ENCODE results near the gene TRABD2B. TPM values are rescaled to one million over a fixed set of nuclear protein-coding genes. Genes with fewer than 3 reads are reported as not detected.

Gene TRABD2B
- total and polyA plus RNA-seq, 2 of the 13 experiments (the other 11 are each of a cell fraction or from before 2014, with no cell fraction given), result 0.04 TPM; not detected in 1

DNA sequence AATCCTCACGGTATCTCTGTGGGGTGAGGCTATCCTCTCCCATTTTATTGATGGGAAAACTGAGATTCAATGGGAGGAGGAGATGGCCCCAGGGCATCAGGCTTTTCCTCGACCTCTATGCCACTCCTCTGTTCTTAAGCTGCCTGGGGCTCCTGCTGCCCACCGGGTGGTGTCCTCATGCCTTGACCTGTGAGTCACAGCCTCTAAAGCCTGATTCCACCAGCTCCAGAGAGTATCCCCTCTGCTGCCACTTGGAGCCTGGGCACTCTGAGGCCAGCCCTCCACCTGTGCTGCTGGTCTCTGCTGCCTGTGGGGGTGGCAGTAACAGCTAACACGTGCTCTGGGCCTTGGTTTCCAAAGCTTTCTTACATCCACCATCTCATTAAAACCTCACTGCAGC lies 241.2 kb downstream of the TRABD2B start:
- H3K4me1 ChIP-seq (ENCODE audit: insufficient read depth, low read length), result no peaks in the 10 kb centered on the region
- H3K9me3 ChIP-seq (ENCODE audit: low read length), result no peaks in the 10 kb centered on the region
- H3K27ac ChIP-seq (ENCODE audit: extremely low read length, insufficient read depth, low read length), result no peak overlapping the region
- H3K4me2 ChIP-seq (ENCODE audit: low read depth, low read length), result no peak overlapping the region
- TF ChIP-seq, protein P1, sequence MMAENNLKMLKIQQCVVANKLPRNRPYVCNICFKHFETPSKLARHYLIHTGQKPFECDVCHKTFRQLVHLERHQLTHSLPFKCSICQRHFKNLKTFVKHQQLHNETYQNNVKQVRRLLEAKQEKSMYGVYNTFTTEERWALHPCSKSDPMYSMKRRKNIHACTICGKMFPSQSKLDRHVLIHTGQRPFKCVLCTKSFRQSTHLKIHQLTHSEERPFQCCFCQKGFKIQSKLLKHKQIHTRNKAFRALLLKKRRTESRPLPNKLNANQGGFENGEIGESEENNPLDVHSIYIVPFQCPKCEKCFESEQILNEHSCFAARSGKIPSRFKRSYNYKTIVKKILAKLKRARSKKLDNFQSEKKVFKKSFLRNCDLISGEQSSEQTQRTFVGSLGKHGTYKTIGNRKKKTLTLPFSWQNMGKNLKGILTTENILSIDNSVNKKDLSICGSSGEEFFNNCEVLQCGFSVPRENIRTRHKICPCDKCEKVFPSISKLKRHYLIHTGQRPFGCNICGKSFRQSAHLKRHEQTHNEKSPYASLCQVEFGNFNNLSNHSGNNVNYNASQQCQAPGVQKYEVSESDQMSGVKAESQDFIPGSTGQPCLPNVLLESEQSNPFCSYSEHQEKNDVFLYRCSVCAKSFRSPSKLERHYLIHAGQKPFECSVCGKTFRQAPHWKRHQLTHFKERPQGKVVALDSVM (CRISPR knock-in tag; IDR thresholded peaks at IDR 0.05), result no peak
- TF ChIP-seq ZNF629 (CRISPR knock-in tag; conservative IDR thresholded peaks at IDR 0.05) (peak; percentile 25; the same call in 1 of the 2 replicates), HNRNPUL1 (IDR thresholded peaks at IDR 0.05; ENCODE audit: low read depth, low read length) (no peak)
- intact Hi-C loops (cut with micrococcal nuclease; ENCODE audit: unreplicated experiment), result no loop called here
- no peak for DNase-seq (ENCODE audit: low spot score)
- CTCF ChIA-PET (ENCODE audit: low intra/inter-chr PET ratio, low total read pairs), result interaction anchor here (1.1 to 1.3 kb wide), 2 partner anchors 46 to 175 kb away, joined by 3 read pairs; no protein-coding TSS in a partner anchor
- no peak overlapping the region for H3K9ac ChIP-seq (ENCODE audit: insufficient read depth, low read depth, low read length)
- H3K79me2 ChIP-seq (ENCODE audit: insufficient read depth, low read length), result no peaks in the 10 kb centered on the region
- in situ Hi-C loops (cut with HindIII; ENCODE audit: extremely low pct_ligation_motif_present, low pct_unique_long_range_greater_than_20kb), result no loop called here
- no TSS peak for BruUV-seq (replicated peaks)
- ATAC-seq, result peak; percentile 45
- POLR2A ChIA-PET, result no interaction called here
- no peak for FAIRE-seq
- H3K27me3 ChIP-seq (ENCODE audit: control insufficient read depth in 1 of 2, insufficient read depth in 2 of 2, low read length in 2 of 2), result peaks cover 4 to 41% of the 10 kb centered on the region in 2 experiments; a peak in 4 of 5 replicates
- H3K36me3 ChIP-seq (replicated peaks in 1 of 2; ENCODE audit: control insufficient read depth in 1 of 2, insufficient read depth in 2 of 2, low read length in 2 of 2), result no peaks in the 10 kb centered on the region
- WGBS (ENCODE audit: low lambda C conversion rate), result 13% methylated on average over 4 of the region's 4 CpGs
- H2AFZ ChIP-seq (ENCODE audit: low read length), result no peak overlapping the region
- H3K4me3 ChIP-seq (replicated peaks in 1 of 3; ENCODE audit: insufficient read depth in 1 of 3, low read depth in 2 of 3, low read length in 3 of 3), result no peak overlapping the region
- no peaks in the 10 kb centered on the region for H4K20me1 ChIP-seq (ENCODE audit: insufficient read depth, low read length)

DNA sequence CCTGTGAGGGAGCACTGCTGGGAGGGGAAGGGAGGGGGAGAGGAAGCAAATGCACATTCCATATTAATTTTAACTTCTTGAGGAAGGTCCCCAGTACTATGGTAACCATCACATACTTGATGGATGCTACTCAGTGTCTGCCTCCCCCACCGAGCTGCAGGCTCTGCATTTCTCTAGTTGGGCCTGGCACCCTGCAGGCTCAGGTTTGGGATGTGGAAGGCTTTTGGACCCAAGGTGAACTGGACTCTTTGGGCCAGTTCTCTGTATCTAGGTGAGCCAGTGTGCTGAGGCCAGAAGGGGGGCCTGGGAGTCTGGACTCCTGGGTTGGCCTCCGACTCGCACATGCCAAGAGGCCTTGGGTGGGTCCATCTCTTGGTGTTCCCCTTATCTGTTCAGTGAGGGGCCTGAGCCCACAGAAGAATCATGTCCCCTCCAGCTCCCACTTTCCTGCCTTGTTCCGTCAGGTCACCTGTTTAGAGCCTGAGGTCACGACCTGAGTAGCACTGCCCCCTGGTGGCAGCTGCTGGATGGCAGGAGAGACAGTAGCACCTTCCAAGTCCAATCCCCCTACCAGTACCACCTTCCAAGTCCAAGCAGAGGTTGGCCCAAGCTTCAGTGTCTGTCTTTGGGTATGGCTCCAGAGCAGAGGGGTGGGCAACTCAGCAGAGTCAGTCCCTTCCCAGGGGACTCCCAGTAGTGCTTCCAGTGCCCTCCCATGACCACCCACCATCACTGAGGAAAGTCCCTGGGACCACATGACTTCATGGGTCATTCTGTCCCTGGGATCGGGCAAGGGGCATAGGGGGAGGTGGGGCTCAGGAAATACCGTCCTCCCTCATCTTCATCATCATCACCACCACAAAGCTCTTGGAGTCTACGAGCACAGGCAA lies 241.8 kb downstream of the TRABD2B start:
- intact Hi-C loops (cut with micrococcal nuclease; ENCODE audit: unreplicated experiment), result loop anchor here (1.0 kb wide), 1 partner anchor 176 kb away; no protein-coding TSS in a partner anchor
- peak; percentile 35 for DNase-seq (ENCODE audit: low spot score)
- in situ Hi-C loops (cut with HindIII; ENCODE audit: extremely low pct_ligation_motif_present, low pct_unique_long_range_greater_than_20kb), result no loop called here
- no TSS peak for BruUV-seq (replicated peaks)
- no peaks in the 10 kb centered on the region for H3K4me1 ChIP-seq (ENCODE audit: insufficient read depth, low read length)
- no peaks in the 10 kb centered on the region for H3K9me3 ChIP-seq (ENCODE audit: low read length)
- FAIRE-seq, result peak; percentile 18
- H3K27ac ChIP-seq (ENCODE audit: extremely low read length, insufficient read depth, low read length), result no peak overlapping the region
- no peak overlapping the region for H3K4me3 ChIP-seq (replicated peaks in 1 of 3; ENCODE audit: insufficient read depth in 1 of 3, low read depth in 2 of 3, low read length in 3 of 3)
- POLR2A ChIA-PET, result no interaction called here
- H3K27me3 ChIP-seq (ENCODE audit: control insufficient read depth in 1 of 2, insufficient read depth in 2 of 2, low read length in 2 of 2), result peaks cover 4 to 36% of the 10 kb centered on the region in 2 experiments; a peak in 4 of 5 replicates
- H3K36me3 ChIP-seq (replicated peaks in 1 of 2; ENCODE audit: control insufficient read depth in 1 of 2, insufficient read depth in 2 of 2, low read length in 2 of 2), result no peaks in the 10 kb centered on the region
- CTCF ChIA-PET (ENCODE audit: low intra/inter-chr PET ratio, low total read pairs), result interaction anchor here (1.1 to 1.3 kb wide), 2 partner anchors 45 to 176 kb away, joined by 3 read pairs; no protein-coding TSS in a partner anchor
- no peaks in the 10 kb centered on the region for H3K79me2 ChIP-seq (ENCODE audit: insufficient read depth, low read length)
- no peak overlapping the region for H3K4me2 ChIP-seq (ENCODE audit: low read depth, low read length)
- H3K9ac ChIP-seq (ENCODE audit: insufficient read depth, low read depth, low read length), result no peak overlapping the region
- H4K20me1 ChIP-seq (ENCODE audit: insufficient read depth, low read length), result no peaks in the 10 kb centered on the region
- 41% methylated on average over 5 of the region's 8 CpGs for WGBS (ENCODE audit: low lambda C conversion rate)
- no peak overlapping the region for H2AFZ ChIP-seq (ENCODE audit: low read length)
- peak; percentile 85 for ATAC-seq
- TF ChIP-seq XRCC5 (optimal IDR thresholded peaks at IDR 0.05; ENCODE audit: low read length) (peak; percentile 76), TRIM24 (CRISPR knock-in tag; IDR thresholded peaks at IDR 0.05) (0 out of 2 replicates have a peak, but pooled peaks have one; percentile 11), RXRB (CRISPR knock-in tag; IDR thresholded peaks at IDR 0.05; ENCODE audit: borderline replicate concordance) (0 out of 2 replicates have a peak, but pooled peaks have one; percentile 26), TBX2 (CRISPR knock-in tag; IDR thresholded peaks at IDR 0.05; ENCODE audit: borderline replicate concordance) (0 out of 2 replicates have a peak, but pooled peaks have one; percentile 32), YEATS2 (CRISPR knock-in tag; IDR thresholded peaks at IDR 0.05; ENCODE audit: borderline replicate concordance) (no peak), RXRA (CRISPR knock-in tag; IDR thresholded peaks at IDR 0.05) (peak; percentile 60; the same call in 1 of the 2 replicates), ELF1 (CRISPR knock-in tag; IDR thresholded peaks at IDR 0.05) (no peak), ZNF468 (CRISPR knock-in tag; IDR thresholded peaks at IDR 0.05) (no peak)
- TF ChIP-seq, protein P2, sequence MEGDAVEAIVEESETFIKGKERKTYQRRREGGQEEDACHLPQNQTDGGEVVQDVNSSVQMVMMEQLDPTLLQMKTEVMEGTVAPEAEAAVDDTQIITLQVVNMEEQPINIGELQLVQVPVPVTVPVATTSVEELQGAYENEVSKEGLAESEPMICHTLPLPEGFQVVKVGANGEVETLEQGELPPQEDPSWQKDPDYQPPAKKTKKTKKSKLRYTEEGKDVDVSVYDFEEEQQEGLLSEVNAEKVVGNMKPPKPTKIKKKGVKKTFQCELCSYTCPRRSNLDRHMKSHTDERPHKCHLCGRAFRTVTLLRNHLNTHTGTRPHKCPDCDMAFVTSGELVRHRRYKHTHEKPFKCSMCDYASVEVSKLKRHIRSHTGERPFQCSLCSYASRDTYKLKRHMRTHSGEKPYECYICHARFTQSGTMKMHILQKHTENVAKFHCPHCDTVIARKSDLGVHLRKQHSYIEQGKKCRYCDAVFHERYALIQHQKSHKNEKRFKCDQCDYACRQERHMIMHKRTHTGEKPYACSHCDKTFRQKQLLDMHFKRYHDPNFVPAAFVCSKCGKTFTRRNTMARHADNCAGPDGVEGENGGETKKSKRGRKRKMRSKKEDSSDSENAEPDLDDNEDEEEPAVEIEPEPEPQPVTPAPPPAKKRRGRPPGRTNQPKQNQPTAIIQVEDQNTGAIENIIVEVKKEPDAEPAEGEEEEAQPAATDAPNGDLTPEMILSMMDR (CRISPR knock-in tag; IDR thresholded peaks at IDR 0.05), result peak; percentile 77
